Glomerular endothelial cell (primary cell): ENCODE results near the gene TSPAN13. TPM values are rescaled to one million over a fixed set of nuclear protein-coding genes. Genes with fewer than 3 reads are reported as not detected.

Experiments used
- DNase-seq: peaks from one replicate; pipeline ENCODE4 v3.0.0-alpha.2; 2011; ENCODE audit warnings: low read depth, low spot score; ENCODE audit errors: extremely low read depth
- total RNA-seq: library from RNA; depleted of rRNA; stranded (reverse); fragments of >200 nt; gene quantifications from 2 replicates; pipeline ENCODE4 v1.2.3, GENCODE V29; 2015

Gene TSPAN13
- 27.9 and 37.5 TPM in 2 replicates for total RNA-seq

- DNase-seq, result no peak
Measured at GRCh38 chr7:16753102-16753931, at the start of gene TSPAN13. Gene TSPAN13 (plus strand): TSS chr7:16753755. CDS start chr7:16753968, 213 bp downstream.

- no peak for DNase-seq
Measured at GRCh38 chr7:16708511-16708910, 45.0 kb upstream of the TSPAN13 start.

GRCh38 chr7:16708980-16709379 lies 44.6 kb upstream of the TSPAN13 start:
- DNase-seq, result peak; percentile 57

- no peak for DNase-seq
Measured at GRCh38 chr7:16710651-16711050, 42.9 kb upstream of the TSPAN13 start.

- DNase-seq, result no peak
Measured at GRCh38 chr7:16711730-16712129, 41.8 kb upstream of the TSPAN13 start.

- DNase-seq, result no peak
Measured at GRCh38 chr7:16712916-16713315, 40.6 kb upstream of the TSPAN13 start.

- no peak for DNase-seq
Measured at GRCh38 chr7:16715928-16716327, 37.6 kb upstream of the TSPAN13 start.

- DNase-seq, result no peak
Measured at GRCh38 chr7:16718111-16718656, 35.4 kb upstream of the TSPAN13 start.

- DNase-seq, result no peak
Measured at GRCh38 chr7:16719699-16720098, 33.9 kb upstream of the TSPAN13 start.

GRCh38 chr7:16721541-16721940 lies 32.0 kb upstream of the TSPAN13 start:
- DNase-seq, result no peak

GRCh38 chr7:16724344-16724743 lies 29.2 kb upstream of the TSPAN13 start:
- no peak for DNase-seq

GRCh38 chr7:16726189-16726588 lies 27.4 kb upstream of the TSPAN13 start:
- no peak for DNase-seq

- no peak for DNase-seq
Measured at GRCh38 chr7:16727736-16728135, 25.8 kb upstream of the TSPAN13 start.

- DNase-seq, result no peak
Measured at GRCh38 chr7:16728811-16729210, 24.7 kb upstream of the TSPAN13 start.

GRCh38 chr7:16729541-16729940 lies 24.0 kb upstream of the TSPAN13 start:
- no peak for DNase-seq

GRCh38 chr7:16730937-16731336 lies 22.6 kb upstream of the TSPAN13 start:
- DNase-seq, result no peak

- no peak for DNase-seq
Measured at GRCh38 chr7:16732828-16733227, 20.7 kb upstream of the TSPAN13 start.

GRCh38 chr7:16734148-16734726 lies 19.3 kb upstream of the TSPAN13 start:
- DNase-seq, result no peak

GRCh38 chr7:16735020-16735419 lies 18.5 kb upstream of the TSPAN13 start:
- DNase-seq, result no peak

GRCh38 chr7:16738011-16738688 lies 15.4 kb upstream of the TSPAN13 start:
- DNase-seq, result no peak

GRCh38 chr7:16739863-16740622 lies 13.5 kb upstream of the TSPAN13 start:
- DNase-seq, result no peak
